ENCODE results near the gene ADGRA1.

DNA sequence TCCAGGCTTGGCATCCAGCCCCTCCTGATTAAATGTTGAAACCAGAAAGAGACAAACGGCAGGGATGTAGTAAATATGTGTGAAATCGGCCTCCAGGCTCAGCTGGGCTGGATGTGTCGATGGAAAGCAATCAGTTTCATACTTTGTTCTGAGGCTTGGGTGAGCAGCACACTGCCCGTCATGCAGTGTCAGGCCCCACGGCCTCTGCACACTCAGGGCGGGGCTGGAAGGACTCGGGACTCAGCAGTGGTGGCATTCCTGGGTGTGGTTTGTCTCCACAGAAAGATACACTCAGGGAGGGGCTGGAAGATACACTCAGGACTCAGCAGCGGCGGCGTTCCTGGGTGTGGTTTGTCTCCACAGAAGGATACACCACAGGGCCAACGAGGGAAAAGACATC, 22.0 kb downstream of the ADGRA1 start:
- TF ChIP-seq, protein P1, sequence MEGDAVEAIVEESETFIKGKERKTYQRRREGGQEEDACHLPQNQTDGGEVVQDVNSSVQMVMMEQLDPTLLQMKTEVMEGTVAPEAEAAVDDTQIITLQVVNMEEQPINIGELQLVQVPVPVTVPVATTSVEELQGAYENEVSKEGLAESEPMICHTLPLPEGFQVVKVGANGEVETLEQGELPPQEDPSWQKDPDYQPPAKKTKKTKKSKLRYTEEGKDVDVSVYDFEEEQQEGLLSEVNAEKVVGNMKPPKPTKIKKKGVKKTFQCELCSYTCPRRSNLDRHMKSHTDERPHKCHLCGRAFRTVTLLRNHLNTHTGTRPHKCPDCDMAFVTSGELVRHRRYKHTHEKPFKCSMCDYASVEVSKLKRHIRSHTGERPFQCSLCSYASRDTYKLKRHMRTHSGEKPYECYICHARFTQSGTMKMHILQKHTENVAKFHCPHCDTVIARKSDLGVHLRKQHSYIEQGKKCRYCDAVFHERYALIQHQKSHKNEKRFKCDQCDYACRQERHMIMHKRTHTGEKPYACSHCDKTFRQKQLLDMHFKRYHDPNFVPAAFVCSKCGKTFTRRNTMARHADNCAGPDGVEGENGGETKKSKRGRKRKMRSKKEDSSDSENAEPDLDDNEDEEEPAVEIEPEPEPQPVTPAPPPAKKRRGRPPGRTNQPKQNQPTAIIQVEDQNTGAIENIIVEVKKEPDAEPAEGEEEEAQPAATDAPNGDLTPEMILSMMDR (IDR thresholded peaks at IDR 0.05; ENCODE audit: insufficient read depth, low read length, poor library complexity, severe bottlenecking): no peak
- no peak for TF ChIP-seq EZH2phosphoT487 (conservative IDR thresholded peaks at IDR 0.05; ENCODE audit: low read length)
